Glutamatergic neuron (in vitro differentiated cells): ENCODE measurements around the gene BAAT. TPM values are rescaled to one million over a fixed set of nuclear protein-coding genes. Genes with fewer than 3 reads are reported as not detected.
"Not testable (repeated sequence)": the region's sequence is repeated elsewhere in the genome, so short reads cannot be mapped to it uniquely, and the experiment has no call there.

Experiments used
- DNase-seq: peaks from one replicate; pipeline ENCODE4 v3.0.0; 2022
- H3K27ac Mint-ChIP-seq: one replicate; pipeline ENCODE4 v1.8.0; 2020; ENCODE audit warnings: mild to moderate bottlenecking, mixed read lengths, inconsistent platforms; ENCODE audit not compliant: unreplicated experiment
- H3K27me3 Mint-ChIP-seq: one replicate; pipeline ENCODE4 v1.8.0; 2020; ENCODE audit warnings: mild to moderate bottlenecking, moderate library complexity, mixed read lengths, inconsistent platforms; ENCODE audit not compliant: unreplicated experiment
- H3K36me3 Mint-ChIP-seq: one replicate; pipeline ENCODE4 v1.8.0; 2020; ENCODE audit warnings: mild to moderate bottlenecking, mixed read lengths, inconsistent platforms; ENCODE audit not compliant: unreplicated experiment
- H3K4me1 Mint-ChIP-seq: one replicate; pipeline ENCODE4 v1.8.0; 2020; ENCODE audit warnings: mild to moderate bottlenecking, low read depth, mixed read lengths, inconsistent platforms; ENCODE audit not compliant: unreplicated experiment
- H3K4me3 Mint-ChIP-seq: one replicate; pipeline ENCODE4 v1.8.0; 2020; ENCODE audit warnings: mild to moderate bottlenecking, mixed read lengths, inconsistent platforms; ENCODE audit not compliant: unreplicated experiment
- H3K9me3 Mint-ChIP-seq: one replicate; pipeline ENCODE4 v1.8.0; 2020; ENCODE audit warnings: mild to moderate bottlenecking, moderate library complexity, mixed read lengths, inconsistent platforms; ENCODE audit not compliant: unreplicated experiment
- total RNA-seq: library from RNA; stranded (reverse); fragmentation: NEBNext Ultra II Directional; extraction: Animal tissue kit (Norgen Biotek cat#: 25700); gene quantifications from one replicate; pipeline ENCODE4 v1.2.1, GENCODE V29; 2021; ENCODE audit not compliant: unreplicated experiment
- TF ChIP-seq, protein P1 (sequence below): fragments of 200-600 bp; sonication (generic); IDR thresholded peaks from one replicate; pipeline ENCODE4 v1.5.0; 2021; ENCODE audit not compliant: partially characterized antibody, unreplicated experiment

Gene BAAT
- total RNA-seq, 1 donor from 2014 or later: 0.54 TPM

DNA sequence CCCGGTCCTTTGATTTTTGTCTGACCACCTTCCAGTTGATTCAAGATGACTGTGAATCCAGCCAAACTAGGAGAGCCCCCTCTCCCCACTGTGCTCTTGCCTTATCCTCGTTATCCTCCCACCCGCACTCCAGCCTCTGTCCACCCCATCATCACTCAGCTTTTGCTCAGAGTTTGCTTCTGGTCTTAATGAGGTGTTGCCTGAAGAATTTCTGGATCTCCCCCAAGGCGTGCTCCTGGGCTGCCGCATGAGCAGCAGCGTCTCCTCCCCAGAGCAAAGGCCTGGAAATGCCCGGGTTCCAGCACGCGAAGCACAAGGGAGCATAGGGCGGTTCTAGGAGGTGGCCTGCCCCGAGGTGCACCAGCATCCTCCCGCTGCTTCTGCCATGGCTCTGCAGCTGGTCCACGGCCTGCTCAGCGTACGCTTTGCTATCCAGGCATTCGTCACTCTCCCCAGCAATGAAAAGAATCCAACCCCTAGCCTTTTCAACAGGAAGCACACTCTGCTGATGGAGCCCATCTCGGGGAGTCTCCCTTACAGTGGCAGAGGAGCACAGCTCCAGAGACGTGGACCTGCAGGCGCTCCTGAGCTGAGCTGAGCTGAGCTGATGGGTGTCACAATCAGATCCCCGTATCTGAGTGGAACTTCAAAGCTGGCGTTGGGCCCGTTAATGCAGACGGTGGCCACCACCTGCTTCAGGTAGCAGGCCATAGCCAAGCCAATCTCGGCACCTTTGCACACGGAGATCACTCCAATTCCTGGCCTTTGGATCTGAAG lies 50.7 kb downstream of the BAAT start:
- TF ChIP-seq, protein P1, sequence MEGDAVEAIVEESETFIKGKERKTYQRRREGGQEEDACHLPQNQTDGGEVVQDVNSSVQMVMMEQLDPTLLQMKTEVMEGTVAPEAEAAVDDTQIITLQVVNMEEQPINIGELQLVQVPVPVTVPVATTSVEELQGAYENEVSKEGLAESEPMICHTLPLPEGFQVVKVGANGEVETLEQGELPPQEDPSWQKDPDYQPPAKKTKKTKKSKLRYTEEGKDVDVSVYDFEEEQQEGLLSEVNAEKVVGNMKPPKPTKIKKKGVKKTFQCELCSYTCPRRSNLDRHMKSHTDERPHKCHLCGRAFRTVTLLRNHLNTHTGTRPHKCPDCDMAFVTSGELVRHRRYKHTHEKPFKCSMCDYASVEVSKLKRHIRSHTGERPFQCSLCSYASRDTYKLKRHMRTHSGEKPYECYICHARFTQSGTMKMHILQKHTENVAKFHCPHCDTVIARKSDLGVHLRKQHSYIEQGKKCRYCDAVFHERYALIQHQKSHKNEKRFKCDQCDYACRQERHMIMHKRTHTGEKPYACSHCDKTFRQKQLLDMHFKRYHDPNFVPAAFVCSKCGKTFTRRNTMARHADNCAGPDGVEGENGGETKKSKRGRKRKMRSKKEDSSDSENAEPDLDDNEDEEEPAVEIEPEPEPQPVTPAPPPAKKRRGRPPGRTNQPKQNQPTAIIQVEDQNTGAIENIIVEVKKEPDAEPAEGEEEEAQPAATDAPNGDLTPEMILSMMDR: no peak
- Mint-ChIP-seq H3K4me1 (no peaks in the 10 kb centered on the region), H3K9me3 (peaks cover 1% of the 10 kb centered on the region), H3K4me3 (no peak overlapping the region), H3K27me3 (peaks cover 4% of the 10 kb centered on the region), H3K27ac (no peak overlapping the region), H3K36me3 (no peaks in the 10 kb centered on the region)
- DNase-seq: no peak

DNA sequence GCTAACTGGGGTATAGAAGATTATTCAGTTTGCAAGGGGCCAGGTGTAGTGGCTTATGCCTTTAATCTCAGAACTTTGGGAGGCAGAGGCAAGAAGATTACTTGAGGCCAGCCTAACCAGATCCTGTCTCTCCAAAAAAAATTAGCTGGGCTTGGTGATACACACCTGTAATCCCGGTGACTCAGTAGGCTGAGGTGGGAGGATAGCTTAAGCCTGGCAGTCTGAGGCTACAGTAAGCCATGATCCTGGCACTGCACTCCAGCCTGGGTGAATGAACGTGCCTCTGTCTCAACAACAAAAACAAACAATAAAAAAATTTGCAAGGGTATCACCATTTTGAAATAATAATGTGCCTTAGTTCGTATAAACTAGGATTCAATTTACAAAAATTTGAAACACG lies 51.3 kb downstream of the BAAT start:
- H3K36me3 Mint-ChIP-seq: no peaks in the 10 kb centered on the region
- peaks cover 4% of the 10 kb centered on the region for H3K27me3 Mint-ChIP-seq

DNA sequence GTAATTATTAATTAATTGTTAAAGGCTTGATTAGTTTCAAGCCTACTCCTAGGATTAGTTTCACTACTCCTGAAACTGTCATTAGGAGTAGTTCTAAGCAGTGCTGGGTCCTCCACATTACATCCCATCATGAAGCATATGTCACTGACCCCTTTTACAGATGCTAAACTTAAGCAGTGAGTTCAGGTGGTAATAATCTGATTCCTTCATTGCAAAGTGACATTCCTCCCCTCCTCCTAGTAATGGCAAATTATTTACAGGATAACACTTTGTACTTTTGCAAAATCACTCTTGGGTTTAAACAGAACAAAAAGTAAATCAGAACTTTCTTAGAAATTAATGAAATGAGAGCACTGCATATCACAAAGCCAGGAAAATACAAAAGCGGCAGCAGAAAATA lies 52.4 kb downstream of the BAAT start:
- no peak for DNase-seq
- Mint-ChIP-seq H3K27ac (no peak overlapping the region), H3K27me3 (peaks cover 2% of the 10 kb centered on the region), H3K36me3 (no peaks in the 10 kb centered on the region), H3K4me3 (no peak overlapping the region), H3K4me1 (no peaks in the 10 kb centered on the region), H3K9me3 (peaks cover 3% of the 10 kb centered on the region)
- TF ChIP-seq, protein P1: no peak

More for the DNA sequence above, 51.3 kb downstream of the BAAT start:
- no peaks in the 10 kb centered on the region for H3K4me1 Mint-ChIP-seq
- no peak overlapping the region for H3K27ac Mint-ChIP-seq
- no peak for DNase-seq
- TF ChIP-seq, protein P1: no peak
- no peak overlapping the region for H3K4me3 Mint-ChIP-seq
- H3K9me3 Mint-ChIP-seq: peaks cover 3% of the 10 kb centered on the region

- H3K27ac Mint-ChIP-seq, H3K4me3 Mint-ChIP-seq: not testable (repeated sequence)
These were observed 57.3 kb downstream of the BAAT start for GRCh38 chr9:101327422-101327909.

DNA sequence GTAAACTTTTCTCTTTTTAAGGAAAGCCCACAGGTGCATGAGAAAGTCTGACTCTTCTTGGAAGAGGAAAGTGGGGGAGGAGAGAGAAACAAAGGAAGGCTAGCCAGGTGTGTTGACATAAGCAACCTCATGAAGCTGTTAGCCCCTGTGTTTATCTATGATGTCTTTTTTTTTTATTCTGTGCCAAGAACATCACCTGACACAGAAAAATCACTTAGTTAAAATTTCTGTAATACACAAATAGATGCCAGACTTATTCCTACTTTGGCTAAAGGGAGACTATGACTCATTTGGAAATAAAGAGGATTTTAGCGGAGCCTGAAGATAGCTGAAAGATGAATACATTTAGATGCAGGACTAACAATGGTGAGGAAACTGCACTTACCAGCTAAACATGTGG lies 58.3 kb downstream of the BAAT start:
- Mint-ChIP-seq H3K4me1 (no peaks in the 10 kb centered on the region), H3K27me3 (no peaks in the 10 kb centered on the region), H3K4me3 (no peak overlapping the region), H3K27ac (no peak overlapping the region), H3K36me3 (no peaks in the 10 kb centered on the region), H3K9me3 (peaks cover 2% of the 10 kb centered on the region)
- TF ChIP-seq, protein P1: no peak
- DNase-seq: no peak

More at GRCh38 chr9:101327422-101327909, 57.3 kb downstream of the BAAT start:
- not testable (repeated sequence) for H3K27me3 Mint-ChIP-seq, H3K36me3 Mint-ChIP-seq, H3K4me1 Mint-ChIP-seq, DNase-seq, H3K9me3 Mint-ChIP-seq
